Tibial artery (tissue), 4 donors: ENCODE results near the gene PUS7.

Experiments
- DNase-seq, 2 donors: peaks; one replicate each; pipeline ENCODE4 v3.0.0-alpha.2; 2019
- H3K27ac ChIP-seq, 2 donors: fragments of 200-600 bp; sonication (generic) in 1 of 2; 1 replicate in 1 of 2; 2 replicates in 1 of 2; pipeline ENCODE4 v1.5.1; 2018 to 2019; ENCODE audit warnings: mild to moderate bottlenecking in 1 of 2
- H3K27me3 ChIP-seq, 2 donors: fragments of 200-600 bp; sonication (generic) in 1 of 2; one replicate each; pipeline versions ENCODE4 v1.5.1 to v1.6.0; 2016 to 2019
- H3K36me3 ChIP-seq, 3 donors: fragments of 200-600 bp; sonication (generic) in 2 of 3; one replicate each; pipeline ENCODE4 v1.5.1; 2016 to 2019; ENCODE audit warnings: mild to moderate bottlenecking in 2 of 3
- H3K4me1 ChIP-seq, 4 donors: fragments of 200-600 bp; sonication (generic) in 2 of 4; 1 replicate in 3 of 4; 2 replicates in 1 of 4; pipeline ENCODE4 v1.5.1; 2016 to 2019
- H3K4me3 ChIP-seq, 2 donors: fragments of 200-600 bp; sonication (generic) in 1 of 2; 1 replicate in 1 of 2; 2 replicates in 1 of 2; pipeline ENCODE4 v1.5.1; 2018 to 2019; ENCODE audit warnings: mild to moderate bottlenecking in 2 of 2
- H3K9me3 ChIP-seq, 3 donors: fragments of 200-600 bp; sonication (generic) in 1 of 3; one replicate each; pipeline ENCODE4 v1.5.1; 2016 to 2019
- intact Hi-C: fragments of 100-400 bp; cut with DNase I; formaldehyde crosslinking; loops from one replicate; pipeline ENCODE4 v1.15.0; 2023; ENCODE audit warnings: low total_unique reads
- TF ChIP-seq, protein P1 (sequence below), 2 experiments: fragments of 200-600 bp in 1 of 2; fragments of 450-650 bp in 1 of 2; IDR thresholded peaks; one replicate each; pipeline ENCODE4 v1.5.1; 2017 to 2019; ENCODE audit warnings: antibody characterized with exemption in 2 of 2, mild to moderate bottlenecking in 1 of 2, moderate library complexity in 1 of 2

The PUS7 gene, protein sequence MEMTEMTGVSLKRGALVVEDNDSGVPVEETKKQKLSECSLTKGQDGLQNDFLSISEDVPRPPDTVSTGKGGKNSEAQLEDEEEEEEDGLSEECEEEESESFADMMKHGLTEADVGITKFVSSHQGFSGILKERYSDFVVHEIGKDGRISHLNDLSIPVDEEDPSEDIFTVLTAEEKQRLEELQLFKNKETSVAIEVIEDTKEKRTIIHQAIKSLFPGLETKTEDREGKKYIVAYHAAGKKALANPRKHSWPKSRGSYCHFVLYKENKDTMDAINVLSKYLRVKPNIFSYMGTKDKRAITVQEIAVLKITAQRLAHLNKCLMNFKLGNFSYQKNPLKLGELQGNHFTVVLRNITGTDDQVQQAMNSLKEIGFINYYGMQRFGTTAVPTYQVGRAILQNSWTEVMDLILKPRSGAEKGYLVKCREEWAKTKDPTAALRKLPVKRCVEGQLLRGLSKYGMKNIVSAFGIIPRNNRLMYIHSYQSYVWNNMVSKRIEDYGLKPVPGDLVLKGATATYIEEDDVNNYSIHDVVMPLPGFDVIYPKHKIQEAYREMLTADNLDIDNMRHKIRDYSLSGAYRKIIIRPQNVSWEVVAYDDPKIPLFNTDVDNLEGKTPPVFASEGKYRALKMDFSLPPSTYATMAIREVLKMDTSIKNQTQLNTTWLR

DNA sequence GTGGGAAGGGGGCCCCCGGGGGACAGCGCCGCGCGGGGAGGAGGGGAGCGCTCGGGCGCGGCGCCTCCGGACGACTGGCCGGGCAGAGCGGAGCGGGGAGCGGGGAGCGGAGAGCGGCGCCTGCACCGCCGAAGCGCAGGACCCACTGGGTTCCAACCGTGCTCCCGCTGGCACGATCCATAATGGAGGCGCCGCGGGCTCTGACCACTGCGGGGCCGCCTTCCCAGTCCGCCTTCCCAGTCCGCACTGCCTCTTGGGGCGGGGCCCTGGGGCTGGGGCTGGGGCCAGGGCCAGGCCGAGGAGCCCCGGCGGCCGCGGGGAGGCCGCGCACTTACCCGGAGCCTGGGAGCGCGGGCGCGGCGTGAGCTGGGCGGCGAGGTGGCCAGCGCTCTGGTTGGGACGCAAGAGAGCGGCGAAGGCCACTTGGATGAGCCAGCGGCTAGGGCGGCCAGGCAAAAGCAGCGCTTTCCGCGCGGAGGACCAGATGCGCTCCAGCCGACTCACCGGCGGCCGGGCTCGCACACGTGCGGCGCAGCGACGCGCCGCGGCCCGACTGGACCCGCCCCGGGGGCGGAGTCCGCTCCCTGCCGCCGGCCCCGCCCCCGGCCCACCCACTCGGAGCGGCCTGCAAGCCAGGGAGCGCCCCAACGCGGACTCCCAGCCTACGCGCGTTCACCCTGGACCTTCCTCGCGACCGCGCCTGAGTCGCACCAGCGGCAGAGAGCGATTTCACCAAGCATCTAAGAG is at the start of gene PUS7:
TSS of gene PUS7 (minus strand) at position 555 of the 747 bp plus-strand sequence. CDS start 13,759 bp downstream, outside the sequence.
- intact Hi-C loops: no loop called here
- peak; percentile 77 to 93 for DNase-seq
- peaks cover 0 to 19% (median 11%) of the 10 kb centered on the region in 4 donors for H3K4me1 ChIP-seq
- H3K4me3 ChIP-seq: peak within 1 kb of the TSS; percentile 60 to 70
- no peaks in the 10 kb centered on the region for H3K27me3 ChIP-seq
- TF ChIP-seq, protein P1, sequence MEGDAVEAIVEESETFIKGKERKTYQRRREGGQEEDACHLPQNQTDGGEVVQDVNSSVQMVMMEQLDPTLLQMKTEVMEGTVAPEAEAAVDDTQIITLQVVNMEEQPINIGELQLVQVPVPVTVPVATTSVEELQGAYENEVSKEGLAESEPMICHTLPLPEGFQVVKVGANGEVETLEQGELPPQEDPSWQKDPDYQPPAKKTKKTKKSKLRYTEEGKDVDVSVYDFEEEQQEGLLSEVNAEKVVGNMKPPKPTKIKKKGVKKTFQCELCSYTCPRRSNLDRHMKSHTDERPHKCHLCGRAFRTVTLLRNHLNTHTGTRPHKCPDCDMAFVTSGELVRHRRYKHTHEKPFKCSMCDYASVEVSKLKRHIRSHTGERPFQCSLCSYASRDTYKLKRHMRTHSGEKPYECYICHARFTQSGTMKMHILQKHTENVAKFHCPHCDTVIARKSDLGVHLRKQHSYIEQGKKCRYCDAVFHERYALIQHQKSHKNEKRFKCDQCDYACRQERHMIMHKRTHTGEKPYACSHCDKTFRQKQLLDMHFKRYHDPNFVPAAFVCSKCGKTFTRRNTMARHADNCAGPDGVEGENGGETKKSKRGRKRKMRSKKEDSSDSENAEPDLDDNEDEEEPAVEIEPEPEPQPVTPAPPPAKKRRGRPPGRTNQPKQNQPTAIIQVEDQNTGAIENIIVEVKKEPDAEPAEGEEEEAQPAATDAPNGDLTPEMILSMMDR (IDR thresholded peaks at IDR 0.05): no peak
- no peaks in the 10 kb centered on the region for H3K36me3 ChIP-seq
- no peaks in the 10 kb centered on the region for H3K9me3 ChIP-seq
- H3K27ac ChIP-seq: peak within 1 kb of the TSS; percentile 82 to 93

DNA sequence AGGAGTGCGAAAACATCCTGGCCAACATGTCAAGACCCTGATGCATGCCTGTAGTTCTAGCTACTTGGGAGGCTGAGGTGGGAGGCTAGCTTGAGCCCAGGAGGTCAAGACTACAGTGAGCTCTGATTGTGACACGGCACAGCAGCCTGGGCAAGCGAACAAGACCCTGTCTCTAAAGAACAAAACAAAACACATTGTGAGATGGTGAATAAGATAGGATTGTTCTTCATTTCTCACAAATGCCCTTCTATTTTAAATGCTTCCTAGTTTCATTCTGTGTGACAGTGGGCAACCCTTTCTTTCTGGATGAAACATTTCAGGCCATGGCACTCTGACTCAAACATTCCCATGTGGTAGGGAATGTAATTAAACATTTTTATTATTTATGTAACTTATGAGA is 45.8 kb upstream of the PUS7 start:
- Histone ChIP-seq H3K36me3 (peaks cover 37 to 58% (median 47%) of the 10 kb centered on the region in 3 donors), H3K27me3 (no peaks in the 10 kb centered on the region), H3K4me3 (no peak overlapping the region), H3K4me1 (peaks cover 0 to 4% (median 0%) of the 10 kb centered on the region in 4 donors), H3K9me3 (no peaks in the 10 kb centered on the region), H3K27ac (no peak overlapping the region)
- no peak for DNase-seq
- TF ChIP-seq, protein P1 (IDR thresholded peaks at IDR 0.05): no peak
- intact Hi-C loops: no loop called here

DNA sequence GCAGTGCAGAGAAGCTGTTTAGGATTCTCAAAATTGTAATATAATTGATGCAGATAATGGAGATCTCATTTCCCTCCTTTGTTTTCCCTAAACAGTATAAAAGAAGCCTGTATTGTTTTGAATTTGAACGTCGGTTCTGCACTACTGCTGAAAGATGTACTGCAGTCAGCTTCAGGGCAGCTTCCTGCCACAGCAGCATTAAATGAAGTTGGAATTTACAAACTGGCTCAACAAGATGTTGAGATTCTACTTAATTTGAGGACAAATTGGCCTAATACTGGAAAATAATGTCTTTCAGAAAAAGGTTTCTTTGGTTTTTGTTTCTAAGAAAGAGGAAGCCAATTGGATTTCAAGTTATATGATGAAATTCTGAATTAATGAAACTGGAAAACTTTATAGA is 45.0 kb upstream of the PUS7 start:
- TF ChIP-seq, protein P1 (IDR thresholded peaks at IDR 0.05): no peak
- Histone ChIP-seq H3K36me3 (peaks cover 37 to 66% (median 48%) of the 10 kb centered on the region in 3 donors), H3K4me1 (peaks cover 0 to 4% (median 0%) of the 10 kb centered on the region in 4 donors), H3K27ac (no peak overlapping the region), H3K9me3 (no peaks in the 10 kb centered on the region), H3K27me3 (no peaks in the 10 kb centered on the region), H3K4me3 (no peak overlapping the region)
- DNase-seq: no peak
- intact Hi-C loops: no loop called here

DNA sequence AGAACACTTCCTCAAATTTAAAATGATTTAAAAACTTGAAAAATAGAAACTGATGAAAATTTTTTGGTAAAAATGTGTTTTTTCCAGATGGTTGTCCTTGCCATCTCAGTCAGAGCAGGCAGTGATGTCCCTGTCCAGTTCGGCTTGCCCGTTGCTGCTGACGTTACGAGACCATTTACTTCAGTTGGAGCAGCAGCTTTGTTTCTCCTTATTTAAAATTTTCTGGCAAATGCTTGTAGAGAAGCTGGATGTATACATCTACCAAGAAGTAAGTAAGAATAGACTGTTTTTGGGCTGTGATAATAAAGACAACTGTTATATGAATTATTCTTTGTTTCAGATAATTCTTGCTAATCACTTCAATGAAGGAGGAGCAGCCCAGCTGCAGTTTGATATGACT is 43.1 kb upstream of the PUS7 start:
- Histone ChIP-seq H3K9me3 (no peaks in the 10 kb centered on the region), H3K27me3 (no peaks in the 10 kb centered on the region), H3K4me3 (no peak overlapping the region), H3K36me3 (peaks cover 50 to 84% (median 62%) of the 10 kb centered on the region in 3 donors), H3K27ac (no peak overlapping the region), H3K4me1 (no peaks in the 10 kb centered on the region)
- DNase-seq: no peak
- intact Hi-C loops: no loop called here
- TF ChIP-seq, protein P1 (IDR thresholded peaks at IDR 0.05): no peak

DNA sequence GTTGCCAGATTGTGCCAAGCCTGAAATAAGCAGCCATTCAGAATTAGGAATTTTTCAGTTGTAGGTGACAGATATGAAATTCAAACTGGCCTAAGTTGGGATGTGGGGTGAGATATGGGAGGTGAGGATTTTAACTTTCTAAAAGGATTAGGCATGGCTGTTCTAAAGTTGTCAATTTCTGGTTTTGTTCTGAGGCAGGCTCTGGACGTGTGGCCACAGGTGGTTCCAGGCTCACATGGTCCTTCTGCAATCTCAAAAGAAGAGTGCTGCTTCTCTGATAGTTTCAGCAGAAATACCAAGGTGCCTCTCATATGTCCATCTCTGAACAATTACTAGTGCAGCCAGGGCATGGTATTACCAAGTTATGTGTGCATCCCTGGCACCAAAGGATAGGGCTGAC is 37.9 kb upstream of the PUS7 start:
- H3K27ac ChIP-seq: no peak overlapping the region
- intact Hi-C loops: no loop called here
- H3K27me3 ChIP-seq: no peaks in the 10 kb centered on the region
- DNase-seq: no peak
- TF ChIP-seq, protein P1 (IDR thresholded peaks at IDR 0.05): no peak
- H3K4me3 ChIP-seq: no peak overlapping the region
- no peaks in the 10 kb centered on the region for H3K4me1 ChIP-seq
- H3K9me3 ChIP-seq: no peaks in the 10 kb centered on the region
- peaks cover 63 to 84% (median 70%) of the 10 kb centered on the region in 3 donors for H3K36me3 ChIP-seq
